ENCODE measurements around the gene SFTA2.
"Not testable (repeated sequence)": the region's sequence is repeated elsewhere in the genome, so short reads cannot be mapped to it uniquely, and the experiment has no call there.

SFTA2 gene

GRCh38 chr6:30942338-30943060 is 10.5 kb upstream of the SFTA2 start:
- DNase-seq: no peak

GRCh38 chr6:30940361-30940986 is 8.5 kb upstream of the SFTA2 start, which contains the start of gene MUCL3:
Gene MUCL3 (plus strand): TSS chr6:30940973. CDS start chr6:30941000, 27 bp downstream.
- DNase-seq: no peak

- DNase-seq: no peak
These were observed 7.5 kb upstream of the SFTA2 start for GRCh38 chr6:30939473-30939872.

- no peak for DNase-seq
These were observed 6.8 kb upstream of the SFTA2 start for GRCh38 chr6:30938730-30939129.

DNA sequence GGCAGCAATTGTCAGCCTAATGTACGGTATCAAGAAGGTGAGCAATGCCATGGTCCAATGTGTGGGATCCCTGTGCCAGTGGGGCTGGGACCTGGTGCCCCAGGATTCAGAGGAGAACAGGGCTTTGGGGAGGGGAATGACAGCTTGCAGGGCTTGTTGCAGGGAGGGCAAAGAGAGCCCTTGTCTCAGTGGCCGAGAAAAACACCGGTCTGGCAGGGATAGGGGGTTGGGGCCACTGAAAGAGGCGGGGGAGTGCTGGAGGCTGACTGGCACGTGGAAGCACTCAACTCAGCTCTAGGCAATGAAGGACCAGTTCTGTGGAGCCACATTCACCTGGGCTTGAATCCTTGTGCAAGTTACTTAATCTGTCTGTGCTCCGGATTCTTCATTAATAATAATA is 5.3 kb upstream of the SFTA2 start:
- no peak for DNase-seq

GRCh38 chr6:30935018-30935417 is 3.0 kb upstream of the SFTA2 start:
- DNase-seq: no peak

DNA sequence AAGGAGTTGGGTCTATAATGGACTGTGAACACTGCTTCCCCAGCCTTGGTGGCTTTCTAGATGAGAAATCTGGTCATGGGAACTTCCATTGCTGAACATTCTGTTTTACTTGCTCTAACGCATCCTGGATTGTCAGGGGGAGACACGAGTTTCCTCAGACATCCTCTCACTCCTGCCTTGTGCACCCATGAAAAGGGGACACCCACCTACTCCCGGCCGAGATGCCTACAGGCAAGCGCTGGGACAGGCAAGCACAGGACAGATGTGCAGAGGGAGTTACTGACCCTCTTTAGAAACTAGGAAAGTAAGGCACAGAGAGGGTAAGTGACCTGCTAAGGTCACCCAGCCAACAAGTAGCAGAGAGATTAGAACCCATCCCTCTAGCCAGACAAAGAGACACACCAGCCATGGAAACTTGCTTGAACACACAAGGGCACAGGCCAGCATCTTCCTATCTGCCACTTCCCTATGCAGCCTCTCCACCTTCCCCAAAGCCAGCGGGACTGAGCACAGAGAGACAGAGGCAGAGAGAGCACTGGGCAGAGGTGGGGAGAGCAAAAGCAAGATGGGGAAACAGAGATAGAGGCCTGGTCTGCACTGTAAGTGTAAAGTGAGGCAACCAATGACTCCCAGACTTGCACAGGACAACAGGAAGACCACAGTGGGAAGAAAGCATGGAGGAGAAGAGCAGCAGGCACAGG is 845 bp upstream of the SFTA2 start:
- no peak for DNase-seq

DNA sequence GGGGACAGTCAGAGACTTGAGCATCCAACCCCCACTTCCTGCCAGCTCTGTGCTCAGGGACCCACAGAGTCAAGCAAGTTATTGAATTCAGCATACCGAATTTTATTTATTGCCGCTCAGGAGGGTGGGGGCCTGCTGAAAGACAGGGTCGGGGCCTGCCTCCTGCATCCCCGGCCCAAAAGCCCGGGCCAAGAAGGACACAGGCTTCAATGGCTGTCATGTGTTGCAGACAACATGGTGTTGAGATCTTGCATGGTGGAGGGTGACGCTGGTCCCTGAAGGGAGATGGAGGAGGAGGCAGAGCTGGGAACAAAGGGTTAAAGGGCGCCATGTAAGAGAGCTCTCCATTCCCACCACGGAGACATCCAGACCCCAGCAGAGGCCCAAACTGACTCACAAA is 698 bp downstream of the SFTA2 start:
- no peak for DNase-seq

DNA sequence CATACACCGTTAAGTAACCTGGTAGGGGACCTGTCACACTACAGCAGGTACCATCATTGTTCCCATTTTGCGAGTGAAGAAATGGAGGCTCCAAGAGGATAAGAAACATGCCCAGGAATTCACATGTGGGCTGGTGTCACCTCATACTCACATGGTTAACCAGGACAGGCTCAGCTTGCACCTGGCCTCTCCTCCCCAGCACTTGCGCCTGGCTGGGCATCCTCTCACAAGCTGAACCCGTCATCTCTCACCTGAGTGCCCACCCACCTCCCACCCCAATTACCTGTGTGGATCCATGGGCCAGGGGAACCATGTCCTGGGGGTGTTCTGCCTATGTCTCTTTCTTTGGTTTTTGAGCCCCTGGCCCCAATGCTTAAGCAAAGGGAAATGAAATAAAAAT is 1.5 kb downstream of the SFTA2 start:
- DNase-seq: no peak

DNA sequence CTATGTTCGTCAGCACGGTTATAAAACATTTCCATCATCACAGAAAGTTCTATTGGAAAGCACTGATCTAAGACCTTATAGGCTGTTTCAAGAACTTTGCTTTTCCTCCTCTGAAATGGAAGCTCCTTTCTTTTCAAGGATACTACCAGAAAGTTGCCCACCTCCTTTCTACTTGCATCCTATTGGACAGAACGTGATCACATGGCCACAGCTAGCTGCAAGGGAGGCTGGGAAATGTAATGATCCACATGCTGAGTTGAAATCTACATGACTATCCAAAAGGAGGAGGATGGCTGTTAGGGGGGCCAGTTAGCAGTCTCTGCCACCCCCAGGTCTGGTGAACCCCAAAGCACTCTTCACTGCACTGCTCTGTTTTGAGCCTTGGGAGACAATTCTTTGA is 3.3 kb downstream of the SFTA2 start:
- no peak for DNase-seq

DNA sequence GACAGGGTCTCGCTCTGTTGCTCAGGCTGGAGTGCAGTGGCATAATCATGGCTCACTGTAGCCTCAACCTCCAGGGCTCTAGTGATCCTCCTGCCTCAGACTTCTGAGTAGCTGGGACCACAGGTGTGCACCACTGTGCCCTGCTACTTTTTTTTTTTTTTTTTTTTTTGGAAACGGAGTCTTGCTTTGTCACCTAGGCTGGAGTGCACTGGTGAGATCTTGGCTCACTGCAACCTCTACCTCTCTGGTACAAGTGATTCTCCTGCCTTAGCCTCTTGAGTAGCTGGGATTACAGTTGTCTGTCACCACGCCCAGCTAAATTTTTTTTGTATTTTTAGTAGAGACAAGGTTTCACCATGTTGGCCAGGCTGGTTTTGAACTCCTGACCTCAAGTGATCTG is 4.9 kb downstream of the SFTA2 start:
- not testable (repeated sequence) for DNase-seq

DNA sequence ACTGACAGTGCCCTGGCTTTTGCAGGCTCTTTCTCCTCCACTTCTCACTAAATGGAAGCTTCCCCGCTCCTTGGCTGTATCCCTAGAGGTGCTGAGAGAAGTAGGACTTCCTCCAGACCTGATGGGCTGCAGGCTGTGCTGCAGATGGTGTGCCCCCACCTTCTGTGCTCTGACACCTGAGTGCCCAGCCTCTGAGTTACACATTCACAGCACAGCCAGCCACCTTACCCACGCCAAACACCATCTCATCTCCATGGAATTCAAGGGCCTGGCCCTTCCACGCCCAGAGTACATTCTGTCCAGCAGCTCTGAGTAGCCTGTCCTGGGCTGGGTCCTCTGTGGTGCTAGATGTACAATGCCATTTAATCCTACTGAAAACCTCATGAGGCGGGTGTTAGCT is 5.3 kb downstream of the SFTA2 start:
- no peak for DNase-seq

GRCh38 chr6:30924040-30924627 is 7.8 kb downstream of the SFTA2 start:
- not testable (repeated sequence) for DNase-seq

GRCh38 chr6:30922447-30922852 is 9.5 kb downstream of the SFTA2 start:
- no peak for DNase-seq

- DNase-seq: no peak
These were observed 13.3 kb downstream of the SFTA2 start for GRCh38 chr6:30918670-30919069.

DNA sequence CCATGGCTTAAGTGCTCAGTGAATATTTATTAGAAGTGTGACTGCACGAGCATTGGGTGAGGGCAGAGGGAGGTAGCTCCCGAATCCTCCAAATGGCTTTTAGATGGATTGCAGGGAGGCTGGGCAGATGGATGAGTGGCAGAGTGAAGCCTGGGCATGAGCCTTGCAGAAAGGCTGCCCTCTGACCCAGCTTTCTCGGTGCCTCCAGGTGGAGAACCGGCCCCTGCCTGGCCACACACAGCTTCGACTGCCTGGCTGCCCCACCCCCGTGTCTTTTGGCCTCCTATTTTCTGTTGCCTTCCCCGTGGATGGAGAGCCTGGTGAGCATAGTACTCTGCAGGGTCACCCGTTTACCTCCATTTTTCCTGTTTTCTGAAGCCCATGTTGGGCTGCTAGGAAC is 14.5 kb downstream of the SFTA2 start:
- no peak for DNase-seq

GRCh38 chr6:30917041-30917440 is 14.9 kb downstream of the SFTA2 start:
- no peak for DNase-seq

GRCh38 chr6:30915591-30915946 is 16.4 kb downstream of the SFTA2 start:
- peak; percentile 75 to 92 for DNase-seq

- no peak for DNase-seq
These were observed 16.9 kb downstream of the SFTA2 start for GRCh38 chr6:30914854-30915590.

GRCh38 chr6:30914076-30914853 is 17.7 kb downstream of the SFTA2 start, which contains the start of gene VARS2:
Gene VARS2 (plus strand): TSS chr6:30914238. CDS start chr6:30914837, 599 bp downstream.
- peak; percentile 69 to 83 for DNase-seq

GRCh38 chr6:30913721-30914075 is 18.3 kb downstream of the SFTA2 start:
- DNase-seq: no peak

Data from Kasumi-1 (cell line).